ELR (cell line): ENCODE results near the gene LAD1.
A peak's percentile ranks its signal among the peaks of the same experiment; 100 is the strongest.

Experiments
- DNase-seq: peaks from one replicate; pipeline ENCODE4 v3.0.0-alpha.2; 2015; ENCODE audit warnings: low read depth

Gene LAD1

GRCh38 chr1:201361652-201362504 is 37.2 kb downstream of the LAD1 start:
- peak; percentile 65 for DNase-seq

DNA sequence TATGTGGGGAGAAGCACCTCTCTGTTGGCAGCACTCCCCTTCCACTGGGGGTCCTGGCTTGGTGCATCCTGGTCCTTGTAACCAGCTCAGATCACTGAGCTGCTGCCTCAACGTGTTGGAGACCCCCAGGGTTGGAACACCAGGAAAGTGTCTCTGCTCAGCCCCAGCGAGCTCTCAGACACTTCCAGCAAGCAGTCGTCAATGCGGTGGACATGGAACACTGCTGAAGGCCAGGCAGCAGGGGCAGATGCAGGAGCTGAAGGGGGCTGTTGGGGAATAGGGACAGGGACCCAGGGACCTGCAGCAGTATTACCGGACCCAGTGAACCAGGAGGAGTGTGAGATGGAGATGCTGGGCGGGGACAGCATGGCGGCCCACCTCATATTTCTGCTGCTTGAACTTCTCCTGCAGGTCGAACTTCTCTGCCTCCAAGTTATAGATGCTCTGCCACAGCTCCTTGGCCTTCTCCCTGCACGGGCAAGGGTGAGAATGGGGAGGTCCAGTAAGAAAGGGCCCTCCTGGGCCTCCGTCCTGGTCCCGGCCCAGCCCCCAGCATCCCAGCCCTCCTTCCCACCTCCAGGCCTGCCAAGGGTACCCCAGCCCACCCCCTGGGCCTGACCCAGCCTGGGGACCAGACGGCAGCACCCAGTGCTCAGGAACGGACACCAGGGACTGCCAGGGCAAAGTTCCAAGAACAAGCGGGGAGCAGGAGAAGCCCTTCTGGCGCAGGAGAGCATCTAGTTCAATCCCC is 38.0 kb downstream of the LAD1 start:
- no peak for DNase-seq

DNA sequence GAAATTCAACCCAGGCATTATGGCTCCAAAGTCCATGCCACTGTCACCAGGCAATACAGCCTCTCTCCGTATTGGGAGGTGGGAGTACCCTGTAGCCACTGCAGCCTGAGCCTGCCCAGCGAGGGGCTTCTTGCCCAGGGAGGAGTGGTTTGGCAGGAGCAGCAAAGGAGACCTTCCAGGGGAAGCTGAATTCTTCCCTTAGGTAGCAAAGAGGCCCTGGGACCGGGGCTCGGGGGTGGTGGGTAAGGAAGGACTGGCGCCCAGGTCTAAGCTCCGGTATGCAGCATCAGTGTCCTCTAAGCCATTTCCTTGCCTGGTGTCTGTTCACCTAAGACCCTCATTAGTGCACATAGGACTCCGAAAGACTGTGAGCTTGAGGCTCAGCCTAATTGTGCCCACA is 38.6 kb downstream of the LAD1 start:
- no peak for DNase-seq

DNA sequence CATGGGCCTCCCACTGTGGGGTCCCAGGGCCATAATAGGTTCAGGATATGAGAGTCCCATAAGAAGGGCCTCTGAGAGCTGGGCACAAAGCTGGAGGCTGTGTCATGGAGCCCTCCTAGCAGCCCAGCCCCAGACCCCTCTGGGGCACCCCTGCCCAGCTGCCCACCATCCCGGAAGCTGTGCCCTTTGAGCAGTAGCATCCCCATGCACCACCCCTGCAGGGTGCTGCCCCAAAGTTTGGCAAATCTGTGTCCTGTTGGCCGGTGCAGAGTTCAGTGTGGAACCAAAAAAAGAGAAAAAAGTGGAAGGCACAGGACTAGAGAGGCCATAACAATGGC is 39.3 kb downstream of the LAD1 start:
- DNase-seq: no peak

GRCh38 chr1:201359031-201359872 is 39.9 kb downstream of the LAD1 start:
- DNase-seq: no peak

- DNase-seq: peak; percentile 24
Observed at GRCh38 chr1:201358596-201358995, 40.5 kb downstream of the LAD1 start.

GRCh38 chr1:201357636-201358348 is 41.3 kb downstream of the LAD1 start:
- DNase-seq: no peak

- no peak for DNase-seq
Observed at GRCh38 chr1:201357211-201357610, 41.9 kb downstream of the LAD1 start.

DNA sequence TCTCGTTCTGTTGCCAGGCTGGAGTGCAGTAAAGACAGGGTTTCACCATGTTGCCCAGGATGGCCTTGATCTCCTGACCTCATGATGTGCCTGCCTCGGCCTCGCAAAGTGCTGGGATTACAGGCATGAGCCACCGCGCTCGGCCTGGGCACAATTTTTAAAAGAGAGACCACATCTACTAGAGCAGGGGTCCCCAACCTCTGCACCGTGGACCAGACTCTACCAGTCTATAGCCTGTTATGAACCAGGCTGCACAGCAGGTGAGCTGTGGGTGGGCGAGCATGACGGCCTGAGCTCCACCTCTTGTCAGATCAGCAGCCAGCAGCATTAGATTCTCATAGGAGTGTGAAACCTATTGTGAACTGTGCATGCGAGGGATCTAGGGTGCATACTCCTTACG is 42.4 kb downstream of the LAD1 start:
- DNase-seq: no peak

DNA sequence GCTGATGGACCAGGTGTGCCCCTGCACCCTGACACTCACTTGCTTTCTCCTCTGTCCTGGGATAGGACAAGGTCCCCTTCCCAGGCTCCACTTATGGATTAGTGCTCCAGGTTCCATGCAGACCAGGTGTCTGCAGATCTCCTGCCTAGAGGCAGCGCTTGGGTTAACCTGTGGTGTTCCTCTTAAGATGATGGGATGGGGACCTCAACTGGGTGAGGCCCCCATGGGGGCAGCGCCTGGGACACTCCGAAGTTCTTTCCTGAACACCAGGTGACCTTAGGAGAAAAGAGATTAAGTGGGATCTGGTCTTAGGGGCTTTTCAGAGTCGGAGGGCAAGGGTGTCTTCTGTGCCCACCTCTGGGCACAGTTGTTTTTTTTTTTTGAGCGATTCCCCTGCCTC is 42.9 kb downstream of the LAD1 start:
- DNase-seq: no peak

- DNase-seq: no peak
Observed at GRCh38 chr1:201355471-201355870, 43.7 kb downstream of the LAD1 start.

GRCh38 chr1:201354901-201355295 is 44.2 kb downstream of the LAD1 start:
- DNase-seq: no peak

DNA sequence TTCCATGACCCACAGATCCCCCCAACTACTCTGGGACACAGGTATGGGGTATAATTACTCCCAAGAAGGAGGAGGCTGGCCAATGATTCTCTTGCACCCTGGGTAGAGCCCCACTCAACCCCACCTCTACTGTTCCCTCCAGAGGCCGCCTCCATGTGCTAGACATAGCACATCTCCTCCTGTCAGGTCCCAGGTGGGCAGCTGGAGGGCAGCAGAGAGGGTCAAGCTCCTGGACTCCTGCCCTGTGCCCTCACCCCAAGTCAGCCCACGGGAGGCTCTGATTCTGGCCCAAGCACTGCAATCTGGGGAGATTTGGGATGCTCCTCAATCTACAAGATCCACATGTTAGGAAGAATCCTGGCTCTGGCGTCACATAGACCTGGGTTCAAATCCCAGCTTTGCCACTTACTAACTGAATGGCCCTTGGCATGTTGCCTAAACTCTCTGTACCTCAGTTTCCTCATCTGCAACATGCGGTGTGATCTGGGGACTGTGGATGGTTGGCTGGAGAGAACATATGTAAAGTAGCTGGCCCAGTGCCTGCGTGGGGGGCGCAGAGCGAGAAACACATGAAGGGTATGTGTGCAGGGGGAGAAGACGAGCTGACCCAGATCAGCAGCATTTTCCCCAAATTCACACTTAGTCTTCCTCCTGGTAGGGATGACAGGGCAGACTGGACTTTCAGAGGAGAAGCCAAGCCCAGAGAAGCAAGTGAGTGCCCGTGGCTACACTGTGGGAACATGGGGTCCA is 44.8 kb downstream of the LAD1 start:
- DNase-seq: no peak

DNA sequence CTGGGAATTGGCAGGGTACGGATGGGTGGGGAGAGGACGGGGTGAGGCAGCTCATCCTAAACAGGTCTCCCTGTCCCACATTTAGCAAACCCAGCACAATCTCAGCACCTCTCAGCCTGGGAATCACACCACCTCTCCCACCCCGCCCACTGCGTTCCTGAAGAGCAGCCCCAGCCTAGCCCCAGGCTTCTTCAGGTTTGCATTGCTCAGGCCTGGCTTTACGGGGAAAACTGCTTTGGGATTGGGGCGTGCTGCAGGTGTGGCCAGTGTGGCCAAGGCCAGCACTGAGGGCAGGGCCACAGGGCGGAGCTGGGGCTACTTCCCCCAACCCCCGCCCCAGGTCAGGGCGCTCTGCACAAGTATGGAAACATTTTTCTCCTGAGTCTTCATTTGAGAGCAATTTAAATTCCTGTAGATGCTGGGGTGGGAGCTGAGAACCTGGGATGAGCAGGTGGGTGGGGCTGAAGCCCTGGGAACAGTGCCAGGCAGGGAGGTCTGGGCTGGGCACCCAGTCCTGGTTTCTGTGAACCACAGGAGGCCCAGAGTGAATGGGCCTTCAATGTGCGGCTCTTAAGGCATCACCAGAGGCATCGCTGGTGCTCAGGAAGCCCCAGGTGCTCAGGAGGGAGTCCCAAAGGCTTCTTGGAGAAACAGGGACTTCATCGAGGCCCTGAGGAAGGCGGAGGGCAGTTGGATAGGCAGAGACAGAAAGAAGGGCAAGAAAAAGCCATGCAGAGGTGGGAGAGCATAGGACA is 45.8 kb downstream of the LAD1 start:
- DNase-seq: no peak

DNA sequence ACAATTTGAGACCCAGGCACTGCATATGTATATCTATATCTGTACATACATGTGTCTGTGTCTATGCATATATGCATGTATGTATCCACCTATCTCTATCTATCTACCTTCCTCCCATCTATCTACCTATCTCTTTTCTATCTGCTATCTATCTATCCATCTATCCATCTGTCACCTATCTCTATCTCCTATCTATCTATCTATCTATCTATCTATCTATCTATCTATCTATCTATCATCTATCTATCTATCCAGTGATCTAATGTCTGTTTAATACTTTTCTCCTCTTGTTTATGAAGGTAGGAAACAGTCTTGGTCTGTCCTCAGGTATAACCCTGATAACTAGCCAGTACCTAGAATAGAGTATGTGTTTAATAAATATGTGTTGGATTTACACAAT is 47.5 kb downstream of the LAD1 start:
- no peak for DNase-seq

GRCh38 chr1:201350884-201351283 is 48.2 kb downstream of the LAD1 start:
- DNase-seq: no peak

GRCh38 chr1:201350361-201350725 is 48.8 kb downstream of the LAD1 start:
- no peak for DNase-seq

DNA sequence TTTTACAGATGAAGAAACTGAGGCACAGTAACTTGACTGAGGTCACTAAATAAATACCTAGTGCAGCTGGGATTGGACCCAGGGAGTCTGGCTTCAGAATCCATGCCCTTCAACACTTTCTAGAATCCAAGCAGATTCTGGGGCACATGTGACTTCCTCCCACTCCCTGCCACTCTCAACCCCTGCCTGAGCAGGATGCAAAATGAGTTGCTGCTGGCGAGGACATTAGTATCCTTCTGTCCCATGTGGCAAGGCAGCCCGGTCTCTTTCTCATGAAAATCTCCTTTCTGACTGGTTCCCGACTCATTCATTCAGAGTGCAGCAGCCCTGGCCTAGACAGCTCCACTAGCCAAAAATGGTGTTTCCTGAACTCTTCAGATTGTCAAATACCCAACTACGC is 50.0 kb downstream of the LAD1 start:
- DNase-seq: no peak

DNA sequence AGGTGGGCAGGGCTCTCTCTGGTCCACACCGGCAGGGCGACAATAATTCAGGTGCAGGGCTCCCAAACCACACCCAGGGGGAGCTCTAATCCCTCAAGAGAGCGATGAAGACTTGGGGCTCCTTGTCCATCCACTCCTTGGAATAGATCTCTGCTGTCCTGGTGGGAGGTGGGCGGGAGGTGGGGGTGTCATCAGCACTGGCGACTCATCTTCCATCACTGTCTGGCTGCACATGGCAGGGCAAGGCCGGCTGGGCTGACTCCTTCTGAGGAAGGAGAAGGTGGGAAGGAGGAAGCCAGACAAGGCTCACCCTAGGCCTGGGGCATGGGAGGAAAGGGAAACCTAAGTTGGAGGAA is 50.9 kb downstream of the LAD1 start:
- DNase-seq: peak; percentile 76

DNA sequence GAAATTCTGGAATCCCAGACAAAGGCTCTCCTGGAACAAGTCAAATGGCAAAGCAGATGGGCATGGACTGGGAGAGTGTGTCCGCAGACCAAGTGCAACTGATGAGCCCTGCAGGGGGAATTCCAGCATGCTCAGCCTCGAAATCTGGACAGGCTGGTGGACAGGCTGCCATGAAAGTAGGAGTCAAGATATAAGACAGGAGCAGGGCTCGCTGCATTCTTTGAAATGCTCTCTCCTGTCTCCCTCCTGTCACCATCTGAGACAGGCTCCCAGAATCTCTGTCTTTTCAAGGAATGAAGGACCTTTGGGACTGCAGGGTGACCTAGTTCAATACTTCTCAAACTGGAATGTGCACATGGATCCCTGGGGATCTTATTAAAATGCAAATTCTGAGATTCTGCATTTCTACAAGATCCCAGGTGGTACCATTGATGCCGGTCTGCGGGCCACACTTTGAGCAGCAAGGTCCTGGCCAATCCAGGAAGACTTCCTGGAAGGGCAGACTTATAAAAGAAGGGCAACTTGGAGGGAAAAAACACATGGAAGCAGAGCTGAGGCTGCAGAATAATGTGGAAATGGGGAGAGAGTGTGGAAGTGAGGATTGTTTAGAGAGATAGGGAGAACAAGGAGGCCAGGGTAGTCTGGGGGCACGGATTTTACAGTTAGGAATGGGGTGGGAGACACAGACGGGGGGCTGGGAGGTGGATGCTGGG is 51.5 kb downstream of the LAD1 start:
- no peak for DNase-seq
